HepG2 (cell line): ENCODE data around the gene IRS1. TPM values are rescaled to one million over a fixed set of nuclear protein-coding genes. Genes with fewer than 3 reads are reported as not detected.

ENCODE experiments used
- KDM1A ChIP-seq: IDR thresholded peaks from 2 replicates; pipeline ENCODE4 v1.6.1; 2016; ENCODE audit warnings: missing compliant biosample characterization
- MIXL1 ChIP-seq: IDR thresholded peaks from 2 replicates; pipeline ENCODE4 v1.6.1; 2016
- NR2C2 ChIP-seq: sonication (generic); formaldehyde crosslinking; IDR thresholded peaks from 2 replicates; pipeline ENCODE4 v1.4.0; 2020; ENCODE audit warnings: missing genetic modification reagents, mild to moderate bottlenecking, moderate library complexity, borderline replicate concordance
- PAXIP1 ChIP-seq: sonication (generic); formaldehyde crosslinking; conservative IDR thresholded peaks from 2 replicates; pipeline ENCODE4 v1.4.0; 2020; ENCODE audit warnings: mild to moderate bottlenecking, missing genetic modification reagents, moderate library complexity
- POGK ChIP-seq: sonication (generic); formaldehyde crosslinking; conservative IDR thresholded peaks from 2 replicates; pipeline ENCODE4 v1.8.0; 2022; ENCODE audit warnings: mild to moderate bottlenecking, moderate library complexity, missing genetic modification reagents
- SAP130 ChIP-seq: IDR thresholded peaks from 2 replicates; pipeline ENCODE4 v1.6.1; 2016; ENCODE audit warnings: low read depth
- SETDB1 ChIP-seq: sonication (generic); formaldehyde crosslinking; IDR thresholded peaks from 2 replicates; pipeline ENCODE4 v1.5.1; 2020; ENCODE audit warnings: missing genetic modification reagents, mild to moderate bottlenecking, borderline replicate concordance
- SIX4 ChIP-seq: sonication (generic); formaldehyde crosslinking; IDR thresholded peaks from 2 replicates; pipeline ENCODE4 v1.4.0; 2020; ENCODE audit warnings: missing genetic modification reagents
- SP5 ChIP-seq: IDR thresholded peaks from 2 replicates; pipeline ENCODE4 v1.6.1; 2016; ENCODE audit warnings: low read depth, borderline replicate concordance
- TEAD3 ChIP-seq: optimal IDR thresholded peaks from 2 replicates; pipeline ENCODE3; 2016; ENCODE audit warnings: borderline replicate concordance
- ZFAT ChIP-seq: sonication (generic); formaldehyde crosslinking; conservative IDR thresholded peaks from 2 replicates; pipeline ENCODE4 v1.8.1; 2023; ENCODE audit warnings: missing genetic modification reagents, inconsistent platforms
- ZFP90 ChIP-seq: sonication (generic); formaldehyde crosslinking; IDR thresholded peaks from 2 replicates; pipeline ENCODE4 v1.8.0; 2022; ENCODE audit warnings: missing genetic modification reagents, mild to moderate bottlenecking, inconsistent platforms, borderline replicate concordance
- ZFX ChIP-seq: sonication (generic); formaldehyde crosslinking; IDR thresholded peaks from 2 replicates; pipeline ENCODE4 v1.4.0; 2020; ENCODE audit warnings: mild to moderate bottlenecking, low read depth, missing genetic modification reagents, moderate library complexity
- ZMYM3 ChIP-seq: sonication (generic); formaldehyde crosslinking; IDR thresholded peaks from 2 replicates; pipeline ENCODE4 v1.5.1; 2020; ENCODE audit warnings: mild to moderate bottlenecking, missing genetic modification reagents
- ZNF274 ChIP-seq: sonication (generic); formaldehyde crosslinking; IDR thresholded peaks from 2 replicates; pipeline ENCODE4 v1.5.1; 2020; ENCODE audit warnings: mild to moderate bottlenecking, missing genetic modification reagents
- ZNF343 ChIP-seq: sonication (generic); formaldehyde crosslinking; IDR thresholded peaks from 2 replicates; pipeline ENCODE4 v1.4.0; 2020; ENCODE audit warnings: mild to moderate bottlenecking, missing genetic modification reagents
- ZNF747 ChIP-seq: sonication (generic); formaldehyde crosslinking; IDR thresholded peaks from 2 replicates; pipeline ENCODE4 v1.8.1; 2023; ENCODE audit warnings: missing genetic modification reagents, mild to moderate bottlenecking, borderline replicate concordance
- ZNF788 ChIP-seq: sonication (generic); formaldehyde crosslinking; IDR thresholded peaks from 2 replicates; pipeline ENCODE4 v1.5.0; 2020; ENCODE audit warnings: mild to moderate bottlenecking, missing genetic modification reagents, borderline replicate concordance
- ZSCAN20 ChIP-seq: sonication (generic); formaldehyde crosslinking; IDR thresholded peaks from 2 replicates; pipeline ENCODE4 v1.4.0; 2020; ENCODE audit warnings: missing genetic modification reagents, mild to moderate bottlenecking, borderline replicate concordance
- polyA plus RNA-seq, 8 experiments: library from polyadenylated mRNA; depleted of rRNA in 3 of 8; stranded (reverse) in 7 of 8; unstranded in 1 of 8; fragments of >200 nt; fragmentation: Illumina TruSeq in 4 of 8; extraction: Trizol in 4 of 8; gene quantifications; 2 replicates each; pipeline versions ENCODE4 v1.2.1 to v1.2.3, GENCODE V29; 2011 to 2016; ENCODE audit warnings: low read depth in 4 of 8, missing spikeins in 1 of 8, mixed read lengths in 1 of 8; ENCODE audit not compliant: insufficient read depth in 1 of 8
- total RNA-seq, 5 experiments: library from RNA; depleted of rRNA; stranded (reverse); fragments of >200 nt; fragmentation: Illumina TruSeq; extraction: Trizol; gene quantifications; 2 replicates each; pipeline ENCODE4 v1.2.3, GENCODE V29; 2016; ENCODE audit warnings: low read depth in 1 of 5
- TF ChIP-seq, protein P1 (sequence below): sonication (generic); formaldehyde crosslinking; IDR thresholded peaks from 2 replicates; pipeline ENCODE4 v1.5.1; 2020; ENCODE audit warnings: mild to moderate bottlenecking, missing genetic modification reagents, moderate library complexity

The IRS1 gene
- total and polyA plus RNA-seq, 2 of the 13 experiments (the other 11 are each of a cell fraction or from before 2014, with no cell fraction given) = 8.7 to 9.0 TPM

DNA sequence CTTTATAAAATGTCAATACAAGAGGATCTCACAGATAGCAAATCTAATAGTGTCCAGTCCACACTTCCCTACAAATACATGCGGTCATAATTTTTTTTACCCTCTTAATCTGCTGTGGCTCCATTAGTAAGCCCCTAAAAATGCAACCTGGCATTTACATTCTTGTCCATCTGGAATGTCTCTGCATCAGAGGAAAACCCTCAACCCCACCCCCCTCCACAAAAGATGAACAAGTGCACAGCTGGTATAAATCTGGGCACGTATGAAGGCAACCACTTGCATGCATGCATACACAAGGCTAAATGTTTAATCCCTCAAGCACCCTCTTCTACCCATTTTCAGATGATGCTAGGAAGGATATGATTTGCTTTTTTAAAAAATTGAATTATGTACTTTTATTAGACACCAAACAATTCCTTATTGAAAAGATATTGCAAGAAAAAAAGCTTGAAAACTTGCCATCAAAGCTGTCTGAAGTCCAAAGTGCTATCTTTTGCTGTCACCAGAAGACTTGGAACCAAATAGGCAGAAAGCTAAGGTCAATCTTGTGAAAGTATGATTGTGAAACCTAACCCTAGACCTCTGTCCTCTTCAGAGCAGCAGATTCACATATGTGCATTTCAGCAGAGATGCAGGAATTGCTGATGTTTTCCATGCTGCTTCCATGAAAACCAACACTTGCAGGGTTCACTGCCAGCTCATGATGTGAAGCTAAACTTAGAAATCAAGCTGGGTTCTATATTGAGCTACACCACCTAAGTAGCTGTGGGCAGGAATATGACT, 39.0 kb downstream of the IRS1 start (continued):
- TF ChIP-seq PAXIP1 (peak; percentile 92), ZNF274 (no peak), TEAD3 (CRISPR knock-in tag) (peak; percentile 87), NR2C2 (CRISPR knock-in tag) (peak; percentile 91), SP5 (CRISPR knock-in tag) (peak; percentile 24; the same call in 1 of the 2 replicates), ZNF788 (CRISPR knock-in tag) (peak; percentile 39; the same call in 1 of the 2 replicates), ZFX (no peak), ZNF343 (CRISPR knock-in tag) (peak; percentile 96), KDM1A (CRISPR knock-in tag) (peak; percentile 90; the same call in 1 of the 2 replicates), ZNF747 (0 out of 2 replicates have a peak, but pooled peaks have one; percentile 62), ZFAT (CRISPR knock-in tag) (peak; percentile 97), SETDB1 (no peak), ZFP90 (CRISPR knock-in tag) (no peak), ZSCAN20 (no peak), ZMYM3 (CRISPR knock-in tag) (peak; percentile 86), POGK (CRISPR knock-in tag) (peak; percentile 81), SAP130 (peak; percentile 76; the same call in 1 of the 2 replicates), SIX4 (CRISPR knock-in tag) (0 out of 2 replicates have a peak, but pooled peaks have one; percentile 31), MIXL1 (CRISPR knock-in tag) (peak; percentile 93)
- TF ChIP-seq, protein P1, sequence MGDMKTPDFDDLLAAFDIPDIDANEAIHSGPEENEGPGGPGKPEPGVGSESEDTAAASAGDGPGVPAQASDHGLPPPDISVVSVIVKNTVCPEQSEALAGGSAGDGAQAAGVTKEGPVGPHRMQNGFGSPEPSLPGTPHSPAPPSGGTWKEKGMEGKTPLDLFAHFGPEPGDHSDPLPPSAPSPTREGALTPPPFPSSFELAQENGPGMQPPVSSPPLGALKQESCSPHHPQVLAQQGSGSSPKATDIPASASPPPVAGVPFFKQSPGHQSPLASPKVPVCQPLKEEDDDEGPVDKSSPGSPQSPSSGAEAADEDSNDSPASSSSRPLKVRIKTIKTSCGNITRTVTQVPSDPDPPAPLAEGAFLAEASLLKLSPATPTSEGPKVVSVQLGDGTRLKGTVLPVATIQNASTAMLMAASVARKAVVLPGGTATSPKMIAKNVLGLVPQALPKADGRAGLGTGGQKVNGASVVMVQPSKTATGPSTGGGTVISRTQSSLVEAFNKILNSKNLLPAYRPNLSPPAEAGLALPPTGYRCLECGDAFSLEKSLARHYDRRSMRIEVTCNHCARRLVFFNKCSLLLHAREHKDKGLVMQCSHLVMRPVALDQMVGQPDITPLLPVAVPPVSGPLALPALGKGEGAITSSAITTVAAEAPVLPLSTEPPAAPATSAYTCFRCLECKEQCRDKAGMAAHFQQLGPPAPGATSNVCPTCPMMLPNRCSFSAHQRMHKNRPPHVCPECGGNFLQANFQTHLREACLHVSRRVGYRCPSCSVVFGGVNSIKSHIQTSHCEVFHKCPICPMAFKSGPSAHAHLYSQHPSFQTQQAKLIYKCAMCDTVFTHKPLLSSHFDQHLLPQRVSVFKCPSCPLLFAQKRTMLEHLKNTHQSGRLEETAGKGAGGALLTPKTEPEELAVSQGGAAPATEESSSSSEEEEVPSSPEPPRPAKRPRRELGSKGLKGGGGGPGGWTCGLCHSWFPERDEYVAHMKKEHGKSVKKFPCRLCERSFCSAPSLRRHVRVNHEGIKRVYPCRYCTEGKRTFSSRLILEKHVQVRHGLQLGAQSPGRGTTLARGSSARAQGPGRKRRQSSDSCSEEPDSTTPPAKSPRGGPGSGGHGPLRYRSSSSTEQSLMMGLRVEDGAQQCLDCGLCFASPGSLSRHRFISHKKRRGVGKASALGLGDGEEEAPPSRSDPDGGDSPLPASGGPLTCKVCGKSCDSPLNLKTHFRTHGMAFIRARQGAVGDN (CRISPR knock-in tag) = no peak
